Breast epithelium (tissue), 3 donors: ENCODE data around the gene KRTAP4-7.

Experiments
- POLR2A ChIP-seq: fragments of 450-650 bp; IDR thresholded peaks from one replicate; pipeline ENCODE4 v1.6.1; 2016; ENCODE audit warnings: antibody characterized with exemption, mild to moderate bottlenecking, moderate library complexity
- TF ChIP-seq, protein P1 (sequence below), 3 donors: fragments of 450-650 bp; IDR thresholded peaks; one replicate each; pipeline ENCODE4 v1.5.1; 2016 to 2017; ENCODE audit warnings: antibody characterized with exemption in 3 of 3, mild to moderate bottlenecking in 3 of 3, moderate library complexity in 3 of 3

DNA sequence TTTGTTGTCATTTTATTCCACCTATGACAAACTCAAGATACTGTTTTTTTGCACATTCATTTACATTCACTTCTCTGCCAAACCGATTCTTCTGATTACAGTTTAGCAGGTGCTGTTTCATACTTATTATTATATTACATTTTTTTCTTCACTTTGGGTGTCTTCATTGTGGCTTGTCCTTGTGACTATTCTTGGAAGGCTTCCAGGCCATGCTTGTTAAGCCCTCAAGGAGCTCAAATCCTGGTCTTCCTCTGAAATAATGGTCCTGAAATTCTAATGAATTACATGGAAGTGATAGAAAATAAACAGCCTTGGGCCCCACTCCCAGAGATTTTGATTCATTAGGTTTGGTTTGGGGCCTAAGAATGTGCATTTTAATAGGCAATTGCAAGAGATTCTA lies 19.6 kb upstream of the KRTAP4-7 start:
- TF ChIP-seq POLR2A = no peak
- TF ChIP-seq, protein P1, sequence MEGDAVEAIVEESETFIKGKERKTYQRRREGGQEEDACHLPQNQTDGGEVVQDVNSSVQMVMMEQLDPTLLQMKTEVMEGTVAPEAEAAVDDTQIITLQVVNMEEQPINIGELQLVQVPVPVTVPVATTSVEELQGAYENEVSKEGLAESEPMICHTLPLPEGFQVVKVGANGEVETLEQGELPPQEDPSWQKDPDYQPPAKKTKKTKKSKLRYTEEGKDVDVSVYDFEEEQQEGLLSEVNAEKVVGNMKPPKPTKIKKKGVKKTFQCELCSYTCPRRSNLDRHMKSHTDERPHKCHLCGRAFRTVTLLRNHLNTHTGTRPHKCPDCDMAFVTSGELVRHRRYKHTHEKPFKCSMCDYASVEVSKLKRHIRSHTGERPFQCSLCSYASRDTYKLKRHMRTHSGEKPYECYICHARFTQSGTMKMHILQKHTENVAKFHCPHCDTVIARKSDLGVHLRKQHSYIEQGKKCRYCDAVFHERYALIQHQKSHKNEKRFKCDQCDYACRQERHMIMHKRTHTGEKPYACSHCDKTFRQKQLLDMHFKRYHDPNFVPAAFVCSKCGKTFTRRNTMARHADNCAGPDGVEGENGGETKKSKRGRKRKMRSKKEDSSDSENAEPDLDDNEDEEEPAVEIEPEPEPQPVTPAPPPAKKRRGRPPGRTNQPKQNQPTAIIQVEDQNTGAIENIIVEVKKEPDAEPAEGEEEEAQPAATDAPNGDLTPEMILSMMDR (IDR thresholded peaks at IDR 0.05) = no peak
